GM18517 (cell line): Measurements from ENCODE around the gene ARMC6.
"Not testable (repeated sequence)": the region's sequence is repeated elsewhere in the genome, so short reads cannot be mapped to it uniquely, and the experiment has no call there.

Experiments used
- ATAC-seq: cut with Tn5 transposase; IDR thresholded peaks from one replicate; pipeline ENCODE4 v1.9.1; 2021; ENCODE audit warnings: mild to moderate bottlenecking, moderate library complexity; ENCODE audit not compliant: unreplicated experiment

Gene ARMC6

GRCh38 chr19:19106938-19107337, 73.5 kb downstream of the ARMC6 start:
- not testable (repeated sequence) for ATAC-seq

- no peak for ATAC-seq
Observed at GRCh38 chr19:19107654-19108053, 74.3 kb downstream of the ARMC6 start.
